Activated gamma-delta T cell treated with Interleukin-2 at 50 U/mL for 16 hours (primary cell): Measurements from ENCODE around the gene THAP7.
A peak's percentile ranks its signal among the peaks of the same experiment; 100 is the strongest.

Experiments
- DNase-seq: peaks from one replicate; pipeline ENCODE4 v3.0.0-alpha.2; 2020

THAP7 gene

DNA sequence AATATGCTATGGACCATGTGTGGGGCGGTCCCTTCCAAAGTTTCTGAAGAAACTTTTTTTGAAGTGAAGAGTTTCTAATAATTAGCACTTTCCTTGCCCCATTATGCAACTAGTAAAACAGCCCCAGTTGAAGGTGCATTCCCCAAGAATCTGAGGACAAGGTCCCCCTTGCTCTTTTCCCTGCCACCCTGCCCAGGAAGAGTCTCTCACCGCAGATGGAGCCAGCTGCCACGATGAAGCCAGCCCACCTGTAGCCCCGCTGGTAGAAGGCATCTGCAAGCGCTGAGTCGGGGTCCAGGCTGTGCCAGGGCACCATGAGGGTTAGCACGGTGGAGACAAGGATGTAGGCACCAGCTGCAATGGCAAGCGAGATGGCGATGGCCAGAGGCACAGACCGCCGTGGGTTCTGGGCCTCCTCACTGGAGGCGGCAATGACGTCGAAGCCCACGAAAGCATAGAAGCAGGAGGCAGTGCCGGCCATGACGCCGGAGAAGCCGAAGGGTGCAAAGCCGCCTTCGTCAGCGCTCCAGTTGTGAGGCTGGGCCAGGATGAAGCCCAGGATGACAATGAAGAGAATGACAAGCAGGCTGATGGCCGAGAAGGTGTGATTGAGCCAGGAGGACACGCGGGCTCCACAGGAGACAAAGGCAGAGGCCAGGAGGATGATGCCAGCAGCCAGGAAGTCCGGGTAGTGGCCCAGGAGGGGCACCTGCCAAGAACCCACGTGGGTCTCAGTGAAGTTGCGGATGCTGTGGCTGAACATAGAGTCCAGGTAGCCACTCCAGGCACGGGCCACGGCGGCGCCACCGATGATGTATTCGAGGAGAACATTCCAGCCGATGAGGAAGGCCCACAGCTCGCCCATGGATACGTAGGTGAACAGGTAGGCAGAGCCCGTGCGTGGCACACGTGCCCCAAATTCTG lies 29.0 kb upstream of the THAP7 start:
- DNase-seq: no peak

DNA sequence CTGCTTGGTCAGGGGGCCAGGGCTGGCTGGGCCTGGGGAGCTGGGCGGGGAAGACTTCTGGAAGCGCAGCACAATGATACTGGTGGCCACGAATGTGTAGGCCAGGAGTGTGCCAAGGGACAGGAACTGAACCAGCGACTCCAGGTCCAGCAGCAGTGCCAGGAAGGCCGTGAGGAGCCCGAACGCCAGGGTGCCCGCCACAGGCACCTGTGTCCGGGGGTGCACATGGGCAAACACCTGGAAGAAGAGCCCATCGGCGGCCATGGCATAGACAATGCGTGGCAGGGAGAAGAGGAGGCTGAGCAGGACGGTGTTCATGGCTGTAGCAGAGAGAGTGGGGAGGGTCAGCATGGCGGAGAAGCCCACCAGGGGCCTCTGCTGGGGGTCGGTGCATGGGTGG lies 28.1 kb upstream of the THAP7 start:
- no peak for DNase-seq

DNA sequence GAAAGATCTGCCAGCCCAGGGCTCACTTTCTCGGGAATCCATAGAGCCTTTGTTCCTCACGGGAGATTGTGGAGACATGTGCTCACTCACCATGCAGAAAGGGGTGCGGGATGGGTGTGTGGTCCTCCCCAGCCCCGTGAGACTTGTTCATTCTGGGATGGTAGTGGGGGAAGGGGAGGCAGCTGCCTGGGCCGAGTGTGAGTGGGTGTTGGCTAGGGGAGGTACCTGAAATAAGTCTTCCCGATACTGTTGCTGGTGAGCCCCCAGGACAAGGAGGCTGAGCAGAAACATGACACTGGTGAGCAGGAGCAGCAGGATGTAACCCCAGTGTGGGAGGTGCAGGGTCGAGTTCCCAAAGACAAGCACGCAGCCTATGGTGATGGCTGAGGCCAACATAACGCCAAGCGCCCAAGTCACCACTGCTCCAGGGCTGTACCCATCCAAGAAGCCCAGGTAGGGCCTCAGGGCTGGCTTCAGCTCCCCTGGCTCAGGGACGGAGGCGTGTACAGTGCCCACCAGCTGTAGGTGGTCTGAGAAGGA lies 27.6 kb upstream of the THAP7 start:
- DNase-seq: no peak

DNA sequence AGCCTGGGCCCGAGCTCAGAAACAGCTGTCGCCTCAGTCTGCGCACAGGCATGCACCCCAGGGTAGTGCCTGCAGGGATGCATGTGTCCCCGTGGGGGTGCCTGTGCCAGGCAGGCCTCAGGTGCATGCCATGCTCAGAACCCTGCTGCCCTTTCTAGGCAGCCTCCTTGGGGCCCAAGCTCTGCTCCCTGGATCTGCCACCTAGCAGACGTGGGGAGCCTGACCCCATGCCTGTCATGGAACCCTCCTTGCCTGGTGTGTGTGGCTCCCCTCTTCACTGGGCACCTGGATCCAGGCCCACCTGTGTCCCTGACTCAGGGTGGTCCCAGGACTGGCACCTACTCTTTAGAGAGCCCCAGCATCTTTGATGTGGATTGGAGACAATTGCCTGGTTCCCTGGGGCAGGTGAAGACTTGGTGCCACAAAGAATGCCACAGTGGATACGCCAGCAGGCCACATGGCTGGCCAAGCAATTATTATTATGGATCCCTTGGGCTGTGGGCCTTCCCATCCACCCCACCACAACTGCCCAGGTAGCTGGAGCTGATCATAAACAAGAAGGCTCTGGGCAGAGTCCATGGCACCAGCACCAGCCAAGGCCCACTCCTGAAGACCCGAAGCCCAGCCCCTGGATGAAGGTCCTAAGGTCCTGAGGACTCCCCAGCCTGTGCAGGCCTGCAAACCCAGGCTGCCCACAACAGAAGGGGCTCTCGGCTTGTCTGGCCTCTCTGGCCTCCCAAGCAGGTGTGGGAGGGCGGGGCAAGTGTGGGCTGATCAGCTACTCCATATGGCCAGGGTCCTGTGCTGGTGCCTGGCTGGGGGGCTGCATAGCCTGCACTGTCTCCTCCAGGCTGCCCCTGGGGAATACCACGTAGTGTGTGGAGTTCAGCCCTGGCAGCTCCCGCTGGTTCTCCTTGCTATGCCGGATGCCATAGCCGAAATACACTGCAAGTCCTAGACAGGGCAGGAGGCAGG lies 26.6 kb upstream of the THAP7 start:
- no peak for DNase-seq

DNA sequence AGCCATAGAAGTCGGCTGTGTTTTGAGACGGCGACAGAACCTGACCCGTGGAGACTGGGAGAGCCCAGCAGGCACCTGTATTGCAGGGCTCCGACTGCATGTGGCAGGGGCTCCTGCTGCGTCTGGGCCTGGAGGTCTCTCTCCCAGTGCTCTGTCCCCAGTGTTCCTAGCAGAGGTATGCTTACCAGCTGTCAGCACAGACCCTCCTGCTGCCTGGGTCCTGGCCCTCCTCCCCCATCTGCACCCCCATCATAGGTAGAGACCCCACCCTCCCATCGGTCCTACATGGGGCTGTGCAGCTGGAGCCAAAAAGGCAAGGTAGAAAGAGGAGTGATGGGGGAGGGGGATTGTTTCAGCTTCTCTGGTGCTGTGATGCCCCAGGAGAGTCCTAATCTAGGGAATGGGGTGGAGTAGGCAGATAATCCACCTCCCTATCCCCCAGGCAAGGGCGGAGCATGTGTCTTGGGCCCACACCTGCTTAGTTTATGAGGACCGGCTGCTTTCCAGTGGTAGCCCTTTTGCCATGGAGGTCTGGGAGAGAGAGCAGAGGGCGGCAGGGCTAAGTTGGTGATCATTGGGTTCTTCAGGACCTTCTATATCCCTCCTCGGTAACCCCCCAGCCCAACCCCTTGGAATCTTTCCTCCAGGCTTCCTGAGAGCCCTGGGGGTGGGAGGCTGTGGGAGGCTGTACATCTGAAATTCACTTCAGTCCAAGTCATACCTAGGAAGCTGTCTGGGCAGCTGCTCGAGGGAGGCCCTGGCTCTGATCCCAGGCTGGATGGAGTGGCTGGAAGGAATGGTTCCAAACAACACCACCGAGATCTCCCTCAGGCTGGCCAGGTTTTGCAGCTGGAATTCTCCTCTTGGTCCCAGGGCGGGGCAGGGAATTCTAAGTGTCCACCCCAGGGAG lies 25.1 kb upstream of the THAP7 start:
- DNase-seq: no peak

DNA sequence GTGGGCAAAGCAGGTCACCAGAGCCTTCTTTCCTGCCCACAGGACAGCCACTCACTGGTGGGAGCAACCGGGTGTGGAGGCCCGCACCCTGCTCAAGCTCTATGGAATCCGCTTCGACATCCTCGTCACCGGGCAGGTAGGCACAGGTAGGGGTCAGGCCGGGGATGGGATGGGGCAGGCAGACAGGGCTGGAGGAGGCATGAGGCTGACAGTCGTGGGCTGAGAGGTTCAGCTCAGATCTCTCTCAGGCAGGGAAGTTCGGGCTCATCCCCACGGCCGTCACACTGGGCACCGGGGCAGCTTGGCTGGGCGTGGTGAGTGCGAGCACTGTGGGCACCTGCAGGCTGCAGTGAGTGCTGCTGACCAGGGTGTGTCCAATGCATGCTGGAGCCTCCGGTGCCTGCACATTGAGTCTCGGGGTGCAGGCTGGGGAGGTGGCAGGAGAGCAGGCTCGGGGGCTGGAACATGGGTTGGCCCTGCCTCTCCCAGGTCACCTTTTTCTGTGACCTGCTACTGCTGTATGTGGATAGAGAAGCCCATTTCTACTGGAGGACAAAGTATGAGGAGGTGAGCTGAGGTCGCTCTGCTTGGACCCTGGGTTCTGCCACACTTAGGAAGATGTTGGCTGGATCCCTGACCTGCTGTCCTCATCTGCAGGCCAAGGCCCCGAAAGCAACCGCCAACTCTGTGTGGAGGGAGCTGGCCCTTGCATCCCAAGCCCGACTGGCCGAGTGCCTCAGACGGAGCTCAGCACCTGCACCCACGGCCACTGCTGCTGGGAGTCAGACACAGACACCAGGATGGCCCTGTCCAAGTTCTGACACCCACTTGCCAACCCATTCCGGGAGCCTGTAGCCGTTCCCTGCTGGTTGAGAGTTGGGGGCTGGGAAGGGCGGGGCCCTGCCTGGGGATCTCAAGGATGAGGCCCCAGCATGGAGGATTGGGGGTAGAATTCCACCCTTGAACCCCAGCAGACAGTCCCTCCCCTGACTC lies 24.1 kb upstream of the THAP7 start:
- no peak for DNase-seq

DNA sequence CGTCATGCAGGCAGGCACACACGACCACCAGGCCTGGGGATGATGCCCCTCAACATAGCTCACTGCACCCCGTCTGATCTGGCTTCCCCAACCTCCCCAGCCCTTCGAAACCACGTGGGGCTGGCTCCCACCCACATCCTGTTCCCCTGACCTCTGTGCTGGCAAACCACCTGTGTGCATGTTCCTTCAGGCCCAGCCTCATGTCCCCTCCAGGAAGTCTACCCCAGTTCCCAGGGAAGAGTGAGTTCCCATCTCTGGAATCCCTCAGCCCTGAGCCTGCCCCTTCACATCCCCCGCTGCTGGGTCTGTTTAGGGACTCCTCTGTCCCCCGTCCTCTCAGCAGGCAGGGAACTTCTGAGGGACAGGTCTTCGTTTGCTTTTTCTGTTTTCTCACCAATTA lies 23.3 kb upstream of the THAP7 start:
- peak; percentile 34 for DNase-seq

DNA sequence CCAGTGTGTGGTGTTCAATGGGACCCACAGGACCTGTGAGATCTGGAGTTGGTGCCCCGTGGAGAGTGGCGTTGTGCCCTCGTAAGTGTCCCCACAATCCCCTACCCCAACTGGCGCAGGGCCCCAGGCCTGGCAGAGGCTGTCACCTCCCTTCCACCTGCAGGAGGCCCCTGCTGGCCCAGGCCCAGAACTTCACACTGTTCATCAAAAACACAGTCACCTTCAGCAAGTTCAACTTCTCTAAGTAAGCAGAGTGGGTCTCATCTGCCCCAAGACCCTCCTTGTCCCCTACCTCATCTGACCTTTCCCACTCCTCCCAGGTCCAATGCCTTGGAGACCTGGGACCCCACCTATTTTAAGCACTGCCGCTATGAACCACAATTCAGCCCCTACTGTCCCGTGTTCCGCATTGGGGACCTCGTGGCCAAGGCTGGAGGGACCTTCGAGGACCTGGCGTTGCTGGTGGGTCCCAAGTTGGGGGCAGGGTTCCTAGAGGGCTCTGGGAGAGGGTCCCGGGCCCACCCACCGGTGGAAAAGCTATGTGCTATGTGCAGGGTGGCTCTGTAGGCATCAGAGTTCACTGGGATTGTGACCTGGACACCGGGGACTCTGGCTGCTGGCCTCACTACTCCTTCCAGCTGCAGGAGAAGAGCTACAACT lies 21.2 kb upstream of the THAP7 start:
- DNase-seq: no peak

DNA sequence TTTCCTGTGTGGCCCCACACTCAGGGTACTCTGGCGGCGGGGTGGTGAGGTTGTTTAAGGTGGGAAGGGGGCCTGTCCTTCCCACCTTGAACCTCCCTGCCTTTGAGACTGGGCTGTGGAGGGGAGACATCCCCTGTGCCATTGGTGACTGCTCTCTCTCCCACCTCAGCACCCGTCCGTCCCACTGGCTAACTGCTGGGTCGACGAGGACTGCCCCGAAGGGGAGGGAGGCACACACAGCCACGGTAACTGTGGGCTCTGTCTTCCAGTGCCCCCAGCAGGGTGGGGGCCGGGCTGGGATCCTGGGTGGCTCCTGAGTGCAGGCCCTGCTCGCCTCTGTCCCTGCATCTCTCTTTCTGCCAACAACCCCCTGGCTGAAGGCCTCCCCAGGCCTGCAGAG lies 20.6 kb upstream of the THAP7 start:
- DNase-seq: no peak

DNA sequence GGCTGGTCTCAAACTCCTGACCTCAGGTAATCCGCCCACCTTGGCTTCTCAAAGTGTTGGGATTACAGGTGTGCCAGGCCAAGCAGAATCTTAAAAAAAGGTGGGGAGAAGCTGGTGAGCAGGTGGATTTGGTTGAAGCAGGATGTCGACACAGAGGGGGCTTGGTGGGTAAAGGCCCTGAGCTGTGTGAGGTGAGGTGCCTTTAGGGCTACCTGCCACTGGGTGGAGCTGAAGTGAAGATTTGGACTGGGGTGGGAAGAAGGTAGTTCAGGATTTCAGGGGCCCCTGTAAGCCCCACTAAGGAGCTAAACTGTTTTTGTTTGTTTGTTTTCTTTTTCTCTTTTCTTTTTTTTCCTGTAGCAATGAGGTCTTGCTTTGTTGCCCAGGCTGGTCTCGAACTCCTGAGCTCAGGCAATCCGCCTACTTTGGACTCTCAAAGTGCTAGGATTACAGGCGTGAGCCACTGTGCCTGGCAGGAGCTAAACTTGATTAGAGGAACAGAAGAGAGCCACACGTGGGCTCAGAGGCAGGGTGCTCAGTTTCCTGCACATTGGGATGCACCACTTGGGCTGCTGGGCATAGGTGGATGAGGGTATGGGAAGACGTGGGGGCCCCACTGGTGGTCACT lies 19.0 kb upstream of the THAP7 start:
- no peak for DNase-seq

DNA sequence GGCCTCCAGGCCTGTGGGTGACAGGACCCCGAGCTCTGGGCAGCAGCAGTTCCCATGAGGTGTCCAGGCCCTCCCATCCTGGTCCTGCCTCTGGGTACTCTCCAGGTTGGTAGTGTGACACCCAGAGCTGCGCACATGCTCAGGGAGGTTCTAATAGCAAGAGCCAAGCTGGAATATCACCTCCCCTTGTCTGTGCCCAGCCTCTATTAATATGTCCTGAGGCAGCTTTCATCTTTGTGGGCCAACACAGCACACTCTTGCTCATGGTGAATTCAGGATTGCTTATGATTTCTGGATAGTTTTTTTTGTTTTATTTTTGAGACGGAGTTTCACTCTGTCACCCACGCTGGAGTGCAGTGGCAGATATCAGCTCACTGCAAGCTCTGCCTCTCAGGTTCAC lies 16.4 kb upstream of the THAP7 start:
- DNase-seq: no peak

DNA sequence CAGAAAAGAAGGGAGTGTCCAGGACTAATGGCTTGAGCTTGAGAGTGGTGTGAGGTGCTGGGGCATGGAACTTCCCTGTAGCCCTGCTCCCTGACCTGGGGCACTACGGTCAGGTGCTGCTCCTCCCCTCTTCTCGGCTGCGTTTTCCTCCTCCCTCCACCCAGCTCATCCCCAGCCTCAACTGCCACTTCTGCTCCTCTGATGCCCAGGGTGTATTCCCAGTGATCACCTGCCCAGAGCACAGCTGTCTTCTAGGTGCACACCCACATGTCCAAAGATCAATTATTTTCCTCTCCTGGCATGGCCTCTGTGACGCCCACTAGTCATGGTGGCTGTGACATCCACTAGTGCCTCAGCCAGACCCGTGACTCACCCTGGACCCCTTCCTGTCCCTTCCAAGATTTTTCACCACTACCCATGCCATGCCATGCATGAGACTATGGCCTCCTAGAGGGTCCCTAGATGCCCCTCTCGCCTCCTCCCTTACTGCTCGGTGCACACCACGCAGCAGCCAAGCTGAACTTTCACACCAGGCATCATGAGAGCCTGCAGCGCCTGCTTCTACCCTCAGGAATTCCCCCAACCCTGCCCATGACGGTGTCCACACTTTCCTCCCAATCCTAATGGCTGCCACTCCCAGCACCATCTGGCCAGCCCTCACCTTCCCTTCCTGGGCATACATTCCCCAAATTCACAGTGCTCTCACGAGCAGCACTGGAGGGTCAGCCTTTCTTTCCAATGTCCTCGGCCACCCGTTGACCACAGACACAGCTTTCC lies 14.9 kb upstream of the THAP7 start:
- no peak for DNase-seq

DNA sequence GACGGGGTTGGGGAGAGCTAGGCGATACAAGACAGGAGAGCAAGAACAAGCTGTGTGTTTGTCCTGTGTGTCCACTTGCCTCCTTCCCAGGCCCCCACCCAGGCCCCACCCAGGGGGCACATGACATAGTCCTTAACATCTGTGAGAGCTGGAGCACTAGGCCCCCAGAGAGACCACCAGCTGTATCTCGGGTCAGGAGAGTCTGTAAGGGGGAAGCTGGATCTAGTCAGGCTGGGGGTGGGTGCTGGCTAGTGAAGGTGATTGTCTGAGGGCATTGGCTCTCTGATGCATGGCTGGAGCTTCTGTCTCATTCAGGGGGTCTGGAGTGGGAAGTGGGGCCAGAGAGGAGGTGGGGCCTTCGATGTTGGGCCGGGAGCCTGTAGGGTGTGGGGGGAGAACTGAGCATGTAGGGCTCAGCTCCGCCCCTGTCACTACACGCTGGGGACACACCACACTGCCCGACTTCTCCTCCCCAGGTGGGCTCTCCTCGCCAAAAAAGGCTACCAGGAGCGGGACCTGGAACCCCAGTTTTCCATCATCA lies 13.6 kb upstream of the THAP7 start:
- DNase-seq: no peak

DNA sequence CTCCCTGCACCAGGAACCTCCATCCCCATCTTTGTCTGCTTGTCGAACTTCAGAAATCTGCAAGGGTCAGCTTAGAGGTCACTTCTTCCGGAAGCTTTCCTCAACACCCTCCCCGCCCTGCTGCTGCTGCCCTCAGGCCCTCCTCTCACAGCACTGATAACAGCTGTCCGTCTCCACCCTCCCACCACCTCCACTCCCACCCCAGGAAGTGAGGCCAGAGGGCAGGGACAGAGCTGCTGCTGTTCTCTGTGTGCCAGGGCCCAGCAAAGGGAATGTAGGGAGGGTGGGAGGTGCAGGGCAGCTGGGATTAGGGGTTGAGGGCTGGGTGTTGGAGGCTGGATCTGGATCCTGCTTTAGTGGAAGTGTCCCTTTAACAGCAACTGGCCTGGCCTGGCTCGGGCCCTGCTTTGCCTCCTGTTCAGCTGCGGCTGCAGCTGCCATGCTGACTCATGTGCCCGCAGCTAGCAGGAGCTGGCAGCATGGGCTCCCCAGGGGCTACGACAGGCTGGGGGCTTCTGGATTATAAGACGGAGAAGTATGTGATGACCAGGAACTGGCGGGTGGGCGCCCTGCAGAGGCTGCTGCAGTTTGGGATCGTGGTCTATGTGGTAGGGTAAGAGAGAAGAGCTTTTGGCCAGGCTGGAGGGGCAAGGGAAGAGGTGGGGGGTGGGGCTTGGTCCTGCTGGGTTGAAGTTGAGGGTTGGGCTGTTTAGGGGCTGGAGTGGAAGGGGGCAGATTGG lies 13.0 kb upstream of the THAP7 start, which contains the start of gene P2RX6:
Gene P2RX6 (plus strand): TSS at position 440 of the 740 bp plus-strand sequence. CDS start 10 bp downstream, at position 450.
- no peak for DNase-seq

DNA sequence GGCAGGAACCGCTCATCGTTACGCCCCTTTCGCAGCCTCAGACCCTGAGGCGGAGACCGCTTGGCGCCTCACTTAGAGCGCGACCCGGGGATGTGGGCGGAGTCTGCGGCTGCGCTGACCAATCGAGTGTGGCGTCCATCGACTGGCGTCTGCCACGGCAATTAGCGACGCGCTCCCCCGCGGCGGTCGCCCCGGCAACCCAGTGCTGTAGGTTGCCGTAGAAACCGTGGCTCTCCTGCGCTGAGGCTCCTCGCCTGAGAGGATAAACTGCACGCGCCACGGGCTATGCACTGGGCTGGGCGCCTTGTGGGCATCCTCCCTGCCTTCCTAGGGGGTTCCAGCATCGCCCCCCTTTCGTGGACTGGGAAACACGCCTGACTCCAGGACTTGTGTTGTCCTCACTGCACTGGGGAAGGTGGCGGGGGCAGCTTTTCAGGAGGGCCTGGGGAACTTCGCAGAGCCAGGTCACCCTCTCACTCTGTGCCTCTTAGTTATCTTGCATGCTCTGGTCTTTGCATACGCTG lies 12.3 kb upstream of the THAP7 start:
- DNase-seq: peak; percentile 87

DNA sequence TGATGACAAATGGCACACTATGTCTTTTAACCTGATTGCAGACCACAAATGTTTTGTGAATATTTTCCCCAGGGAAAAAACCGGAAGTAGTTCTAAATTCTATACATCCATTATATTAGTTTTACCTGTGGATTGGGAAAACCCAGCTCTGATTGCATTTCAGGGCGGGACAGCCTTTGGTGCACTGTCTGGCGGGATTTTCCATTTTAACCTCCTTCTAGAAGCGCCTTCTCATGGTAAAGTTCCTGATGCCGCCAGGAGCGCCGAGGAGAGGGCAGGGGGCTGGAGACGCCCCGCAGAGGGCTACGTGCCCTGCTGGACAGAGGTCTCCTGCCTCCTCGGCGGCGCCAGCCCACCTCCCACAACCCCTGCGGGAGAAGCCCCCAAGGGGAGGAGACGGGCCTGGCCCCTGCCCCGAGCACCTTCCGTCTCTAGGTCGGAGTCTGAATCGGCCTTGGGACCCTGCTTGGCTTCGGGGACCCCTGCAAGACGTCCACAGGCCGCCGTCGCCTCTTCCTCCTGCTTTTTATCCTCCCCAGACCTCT lies 11.8 kb upstream of the THAP7 start:
- no peak for DNase-seq
